ENCODE data around the gene FUNDC2.

Gene FUNDC2

GRCh38 chrX:155065035-155065734, 38.5 kb downstream of the FUNDC2 start:
- no peaks in the 10 kb centered on the region for H3K27me3 ChIP-seq
- no peak for TF ChIP-seq CTCF (IDR thresholded peaks at IDR 0.05)
- no peak overlapping the region for H3K27ac ChIP-seq
- peaks cover 4 to 5% of the 10 kb centered on the region in 2 experiments for H3K4me1 ChIP-seq (ENCODE audit: control insufficient read depth in 1 of 2, insufficient read depth in 1 of 2, low read depth in 1 of 2, low read length in 1 of 2)
- H3K4me3 ChIP-seq (ENCODE audit: low read depth in 1 of 2, low read length in 1 of 2), result no peak overlapping the region
- H3K9me3 ChIP-seq, result no peaks in the 10 kb centered on the region
- no peaks in the 10 kb centered on the region for H3K36me3 ChIP-seq

GRCh38 chrX:155068165-155068564, 41.5 kb downstream of the FUNDC2 start:
- H3K9me3 ChIP-seq, result no peaks in the 10 kb centered on the region
- no peak overlapping the region for H3K27ac ChIP-seq
- no peaks in the 10 kb centered on the region for H3K27me3 ChIP-seq
- H3K4me1 ChIP-seq (ENCODE audit: control insufficient read depth in 1 of 2, insufficient read depth in 1 of 2, low read depth in 1 of 2, low read length in 1 of 2), result peaks cover 18 to 23% of the 10 kb centered on the region in 2 experiments
- no peak overlapping the region for H3K4me3 ChIP-seq (ENCODE audit: low read depth in 1 of 2, low read length in 1 of 2)
- TF ChIP-seq CTCF (IDR thresholded peaks at IDR 0.05), result no peak
- H3K36me3 ChIP-seq, result no peaks in the 10 kb centered on the region

- no peak for TF ChIP-seq CTCF (IDR thresholded peaks at IDR 0.05)
- H3K4me3 ChIP-seq (ENCODE audit: low read depth in 1 of 2, low read length in 1 of 2), result no peak overlapping the region
Measured at GRCh38 chrX:155069414-155069813, 42.8 kb downstream of the FUNDC2 start.

GRCh38 chrX:155070038-155070437, 43.4 kb downstream of the FUNDC2 start:
- no peaks in the 10 kb centered on the region for H3K27me3 ChIP-seq
- H3K4me3 ChIP-seq (ENCODE audit: low read depth in 1 of 2, low read length in 1 of 2), result peak overlapping the region; percentile 65 to 70
- H3K27ac ChIP-seq, result no peak overlapping the region
- peaks cover 18 to 23% of the 10 kb centered on the region in 2 experiments for H3K4me1 ChIP-seq (ENCODE audit: control insufficient read depth in 1 of 2, insufficient read depth in 1 of 2, low read depth in 1 of 2, low read length in 1 of 2)
- no peaks in the 10 kb centered on the region for H3K9me3 ChIP-seq
- TF ChIP-seq CTCF (IDR thresholded peaks at IDR 0.05), result no peak
- H3K36me3 ChIP-seq, result no peaks in the 10 kb centered on the region

More at GRCh38 chrX:155069414-155069813, 42.8 kb downstream of the FUNDC2 start:
- peaks cover 18 to 23% of the 10 kb centered on the region in 2 experiments for H3K4me1 ChIP-seq (ENCODE audit: control insufficient read depth in 1 of 2, insufficient read depth in 1 of 2, low read depth in 1 of 2, low read length in 1 of 2)
- no peaks in the 10 kb centered on the region for H3K36me3 ChIP-seq
- H3K27ac ChIP-seq, result no peak overlapping the region
- no peaks in the 10 kb centered on the region for H3K27me3 ChIP-seq
- no peaks in the 10 kb centered on the region for H3K9me3 ChIP-seq

GRCh38 chrX:155070663-155070974, 44.0 kb downstream of the FUNDC2 start:
- peaks cover 18 to 23% of the 10 kb centered on the region in 2 experiments for H3K4me1 ChIP-seq (ENCODE audit: control insufficient read depth in 1 of 2, insufficient read depth in 1 of 2, low read depth in 1 of 2, low read length in 1 of 2)
- no peaks in the 10 kb centered on the region for H3K27me3 ChIP-seq
- H3K4me3 ChIP-seq (ENCODE audit: low read depth in 1 of 2, low read length in 1 of 2), result peak overlapping the region; percentile 65 to 70
- H3K36me3 ChIP-seq, result peaks cover under 1% of the 10 kb centered on the region
- TF ChIP-seq CTCF (IDR thresholded peaks at IDR 0.05), result no peak
- H3K9me3 ChIP-seq, result no peaks in the 10 kb centered on the region
- peak overlapping the region; percentile 93 for H3K27ac ChIP-seq

Data from neutrophil (primary cell).